DND-41 (cell line): Measurements from ENCODE around the gene AGAP9.
"Not testable (repeated sequence)": the region's sequence is repeated elsewhere in the genome, so short reads cannot be mapped to it uniquely, and the experiment has no call there.

Experiments
- ATAC-seq: fragments of 200-7000 bp; cut with Tn5 transposase; 3 replicates; pipeline ENCODE4 v1.9.1; 2021; ENCODE audit warnings: low read depth; ENCODE audit not compliant: insufficient read depth
- DNase-seq: peaks from one replicate; pipeline ENCODE4 v3.0.0-alpha.2; 2020
- H2AFZ ChIP-seq: 2 replicates; pipeline ENCODE4 v1.6.0; 2012; ENCODE audit warnings: low read depth, low read length
- H3K27ac ChIP-seq: 2 replicates; pipeline ENCODE4 v1.5.1; 2012; ENCODE audit warnings: low read length, inconsistent platforms
- H3K27me3 ChIP-seq: fragments of 200-600 bp; sonication (generic); 2 replicates; pipeline ENCODE4 v1.6.0; 2012; ENCODE audit warnings: low read length, mild to moderate bottlenecking, inconsistent platforms; ENCODE audit not compliant: insufficient read depth, poor library complexity
- H3K36me3 ChIP-seq: 2 replicates; pipeline ENCODE4 v1.5.1; 2012; ENCODE audit warnings: low read length, inconsistent platforms; ENCODE audit not compliant: insufficient read depth
- H3K4me1 ChIP-seq: 2 replicates; pipeline ENCODE4 v1.5.1; 2012; ENCODE audit warnings: mild to moderate bottlenecking, low read length; ENCODE audit not compliant: insufficient read depth
- H3K4me2 ChIP-seq: 2 replicates; pipeline ENCODE4 v1.6.0; 2012; ENCODE audit warnings: mild to moderate bottlenecking, moderate library complexity, low read length, inconsistent platforms; ENCODE audit not compliant: insufficient read depth
- H3K4me3 ChIP-seq, 2 experiments: fragments of 200-600 bp in 1 of 2; shearing (Covaris generic) in 1 of 2; 2 replicates each; pipeline ENCODE4 v1.5.1; 2012 to 2016; ENCODE audit warnings: inconsistent platforms in 2 of 2, low read length in 2 of 2, mild to moderate bottlenecking in 2 of 2, low read depth in 1 of 2, moderate library complexity in 1 of 2
- H3K79me2 ChIP-seq: 2 replicates; pipeline ENCODE4 v1.6.0; 2012; ENCODE audit warnings: low read length, inconsistent platforms; ENCODE audit not compliant: insufficient read depth
- H3K9ac ChIP-seq: 2 replicates; pipeline ENCODE4 v1.6.0; 2012; ENCODE audit warnings: low read depth, mild to moderate bottlenecking, inconsistent platforms, low read length, moderate library complexity
- H3K9me3 ChIP-seq: 2 replicates; pipeline ENCODE4 v1.5.1; 2012; ENCODE audit warnings: low read length, moderate library complexity, mild to moderate bottlenecking, inconsistent platforms; ENCODE audit not compliant: insufficient read depth, severe bottlenecking
- H4K20me1 ChIP-seq: 2 replicates; pipeline ENCODE4 v1.6.0; 2012; ENCODE audit warnings: low read length; ENCODE audit not compliant: insufficient read depth

Gene AGAP9

GRCh38 chr10:47523475-47523874 lies at the start of gene AGAP9:
Gene AGAP9, minus strand, starts transcription at chr10:47523638. Its CDS starts 112 bp downstream, at chr10:47523526.
- H4K20me1 ChIP-seq, H2AFZ ChIP-seq, ATAC-seq, DNase-seq, H3K4me1 ChIP-seq, H3K27ac ChIP-seq, H3K27me3 ChIP-seq, H3K9ac ChIP-seq, H3K79me2 ChIP-seq, H3K4me3 ChIP-seq, H3K9me3 ChIP-seq, H3K4me2 ChIP-seq, H3K36me3 ChIP-seq: not testable (repeated sequence)

GRCh38 chr10:47571138-47571912 lies 47.9 kb upstream of the AGAP9 start:
- not testable (repeated sequence) for ATAC-seq, H3K27me3 ChIP-seq, H3K4me1 ChIP-seq, H3K79me2 ChIP-seq, H3K36me3 ChIP-seq, H3K9me3 ChIP-seq, DNase-seq, H3K4me2 ChIP-seq, H3K4me3 ChIP-seq, H4K20me1 ChIP-seq, H2AFZ ChIP-seq, H3K9ac ChIP-seq, H3K27ac ChIP-seq

GRCh38 chr10:47566757-47567156 lies 43.3 kb upstream of the AGAP9 start:
- not testable (repeated sequence) for H2AFZ ChIP-seq, H3K79me2 ChIP-seq, H3K4me2 ChIP-seq, H3K4me3 ChIP-seq, H3K9ac ChIP-seq, H3K36me3 ChIP-seq, H3K27me3 ChIP-seq, DNase-seq, H3K9me3 ChIP-seq, ATAC-seq, H4K20me1 ChIP-seq, H3K4me1 ChIP-seq, H3K27ac ChIP-seq

- not testable (repeated sequence) for H3K79me2 ChIP-seq, H3K9ac ChIP-seq, H3K9me3 ChIP-seq, H3K36me3 ChIP-seq, H3K4me3 ChIP-seq, DNase-seq, H3K4me2 ChIP-seq, H2AFZ ChIP-seq, H3K27ac ChIP-seq, H3K4me1 ChIP-seq, H4K20me1 ChIP-seq, H3K27me3 ChIP-seq
- peak; percentile 59; the same call in 1 of the 3 replicates for ATAC-seq
These were observed 42.8 kb upstream of the AGAP9 start for GRCh38 chr10:47566108-47566699.

- not testable (repeated sequence) for H3K9me3 ChIP-seq, H3K36me3 ChIP-seq, ATAC-seq, H2AFZ ChIP-seq, H3K4me1 ChIP-seq, H3K27ac ChIP-seq, H3K4me2 ChIP-seq, H3K9ac ChIP-seq, H3K4me3 ChIP-seq, H4K20me1 ChIP-seq, H3K27me3 ChIP-seq, DNase-seq, H3K79me2 ChIP-seq
These were observed 42.1 kb upstream of the AGAP9 start for GRCh38 chr10:47565517-47565920.

GRCh38 chr10:47564953-47565352 lies 41.5 kb upstream of the AGAP9 start:
- H3K4me3 ChIP-seq, H4K20me1 ChIP-seq, ATAC-seq, DNase-seq, H3K79me2 ChIP-seq, H3K9me3 ChIP-seq, H3K27me3 ChIP-seq, H3K4me2 ChIP-seq, H3K9ac ChIP-seq, H2AFZ ChIP-seq, H3K27ac ChIP-seq, H3K4me1 ChIP-seq, H3K36me3 ChIP-seq: not testable (repeated sequence)

- H3K4me2 ChIP-seq, H3K27ac ChIP-seq, H3K36me3 ChIP-seq, H3K79me2 ChIP-seq, H3K4me1 ChIP-seq, H3K9me3 ChIP-seq, H3K9ac ChIP-seq, H2AFZ ChIP-seq, H3K27me3 ChIP-seq, H3K4me3 ChIP-seq, ATAC-seq, H4K20me1 ChIP-seq, DNase-seq: not testable (repeated sequence)
These were observed 40.9 kb upstream of the AGAP9 start for GRCh38 chr10:47564318-47564717.

GRCh38 chr10:47560452-47560851 lies 37.0 kb upstream of the AGAP9 start:
- H3K27ac ChIP-seq, DNase-seq, ATAC-seq, H3K4me3 ChIP-seq, H2AFZ ChIP-seq, H4K20me1 ChIP-seq, H3K36me3 ChIP-seq, H3K4me1 ChIP-seq, H3K79me2 ChIP-seq, H3K9me3 ChIP-seq, H3K27me3 ChIP-seq, H3K4me2 ChIP-seq, H3K9ac ChIP-seq: not testable (repeated sequence)
